Body of pancreas (tissue), 4 donors: ENCODE measurements around the gene CSN1S1. TPM values are rescaled to one million over a fixed set of nuclear protein-coding genes. Genes with fewer than 3 reads are reported as not detected.
A peak's percentile ranks its signal among the peaks of the same experiment; 100 is the strongest.

Source experiments
- ATAC-seq: fragments of 150-250 bp; one replicate; pipeline ENCODE4 v1.9.1; 2016
- DNase-seq, 4 donors: peaks; one replicate each; pipeline ENCODE4 v3.0.0-alpha.2; 2019
- H3K27ac ChIP-seq, 4 donors: fragments of 200-600 bp; sonication (generic); 1 replicate in 3 of 4; 2 replicates in 1 of 4; pipeline versions ENCODE4 v1.5.1 to v1.6.1; 2016 to 2019; ENCODE audit warnings: mild to moderate bottlenecking in 1 of 4, mixed read lengths in 1 of 4, moderate library complexity in 1 of 4
- H3K27me3 ChIP-seq, 2 donors: fragments of 200-600 bp; sonication (generic); one replicate each; pipeline ENCODE4 v1.6.0; 2016; ENCODE audit warnings: mild to moderate bottlenecking in 1 of 2
- H3K36me3 ChIP-seq, 2 donors: fragments of 200-600 bp; sonication (generic); replicated peaks in 1 of 2; 2 replicates each; pipeline ENCODE4 v1.5.1; 2016; ENCODE audit warnings: low read depth in 2 of 2; ENCODE audit not compliant: insufficient read depth in 1 of 2
- H3K4me1 ChIP-seq: fragments of 200-600 bp; sonication (generic); one replicate; pipeline ENCODE4 v1.6.0; 2016
- H3K4me3 ChIP-seq, 2 donors: fragments of 200-600 bp; sonication (generic); 1 replicate in 1 of 2; 2 replicates in 1 of 2; pipeline ENCODE4 v1.5.1; 2016 to 2019
- H3K9me3 ChIP-seq, 3 donors: fragments of 200-600 bp; sonication (generic); 1 replicate in 2 of 3; 2 replicates in 1 of 3; pipeline ENCODE4 v1.5.1; 2016
- CTCF ChIP-seq, 7 experiments: fragments of 450-650 bp in 4 of 7; fragments of 200-600 bp in 3 of 7; sonication (generic) in 3 of 7; IDR thresholded peaks; one replicate each; pipeline ENCODE4 v1.5.1; 2016 to 2019; ENCODE audit warnings: antibody characterized with exemption in 7 of 7
- POLR2A ChIP-seq, 3 donors: fragments of 450-650 bp; IDR thresholded peaks; one replicate each; pipeline ENCODE4 v1.6.1; 2016; ENCODE audit warnings: antibody characterized with exemption in 3 of 3, mild to moderate bottlenecking in 2 of 3
- whole genome bisulfite sequencing, 2 donors: methylation state at CpG; one replicate each; pipeline ENCODE4 v1.1.5; 2017; 5-methylcytosine and 5-hydroxymethylcytosine counted together
- intact Hi-C: fragments of 100-400 bp; cut with DNase I; formaldehyde crosslinking; loops from one replicate; pipeline ENCODE4 v1.15.1; 2023
- total RNA-seq, 2 donors: library from RNA; depleted of rRNA; stranded (reverse); fragments of >200 nt; gene quantifications; one replicate each; pipeline ENCODE4 v1.1.0, GENCODE V29; 2016

The CSN1S1 gene
- total RNA-seq = 1 to 10 TPM in 1 of 2 donors, not detected in 1; 2.3 TPM

GRCh38 chr4:69930768-69931167 lies at the start of gene CSN1S1:
TSS of gene CSN1S1 (plus strand) at chr4:69931068. CDS start at chr4:69932556, 1,488 bp downstream.
- Histone ChIP-seq H3K36me3 (no peaks in the 10 kb centered on the region), H3K27ac (no peak within 1 kb of the TSS), H3K4me1 (no peaks in the 10 kb centered on the region), H3K9me3 (no peaks in the 10 kb centered on the region), H3K27me3 (no peaks in the 10 kb centered on the region), H3K4me3 (no peak within 1 kb of the TSS)
- intact Hi-C loops = no loop called here
- no peak for DNase-seq
- no peak for ATAC-seq
- 80 to 84% methylated on average over 3 of the region's 3 CpGs for WGBS, 2 donors
- TF ChIP-seq CTCF (IDR thresholded peaks at IDR 0.05) = no peak
- no peak for TF ChIP-seq POLR2A (IDR thresholded peaks at IDR 0.05)

- DNase-seq = peak; percentile 29 to 61 (median 52)
Measured at GRCh38 chr4:69881173-69881773, 49.6 kb upstream of the CSN1S1 start.

GRCh38 chr4:69882150-69882549 lies 48.7 kb upstream of the CSN1S1 start:
- no peak for ATAC-seq
- Histone ChIP-seq H3K9me3 (no peaks in the 10 kb centered on the region), H3K4me1 (no peaks in the 10 kb centered on the region), H3K36me3 (no peaks in the 10 kb centered on the region), H3K4me3 (no peak overlapping the region), H3K27me3 (no peaks in the 10 kb centered on the region), H3K27ac (no peak overlapping the region)
- intact Hi-C loops = loop anchor here (5.0 kb wide), 2 partner anchors 185 to 200 kb away; no protein-coding TSS in a partner anchor
- DNase-seq = no peak
- TF ChIP-seq CTCF (IDR thresholded peaks at IDR 0.05) = no peak
- TF ChIP-seq POLR2A (IDR thresholded peaks at IDR 0.05) = no peak

More at GRCh38 chr4:69881173-69881773, 49.6 kb upstream of the CSN1S1 start:
- ATAC-seq = peak; percentile 92
- Histone ChIP-seq H3K4me3 (no peak overlapping the region), H3K9me3 (no peaks in the 10 kb centered on the region), H3K27me3 (no peaks in the 10 kb centered on the region), H3K36me3 (no peaks in the 10 kb centered on the region), H3K4me1 (peaks cover under 1% of the 10 kb centered on the region), H3K27ac (no peak overlapping the region)
- peak; percentile 62 to 96 (median 90) for TF ChIP-seq CTCF (IDR thresholded peaks at IDR 0.05)
- no peak for TF ChIP-seq POLR2A (IDR thresholded peaks at IDR 0.05)
- intact Hi-C loops = loop anchor here (5.0 kb wide), 2 partner anchors 184 to 199 kb away; no protein-coding TSS in a partner anchor

- H3K27me3 ChIP-seq = no peaks in the 10 kb centered on the region
- DNase-seq (no peak), ATAC-seq (no peak)
- H3K9me3 ChIP-seq = no peaks in the 10 kb centered on the region
- intact Hi-C loops = no loop called here
- H3K27ac ChIP-seq = no peak overlapping the region
- TF ChIP-seq CTCF (IDR thresholded peaks at IDR 0.05) = no peak
- no peak for TF ChIP-seq POLR2A (IDR thresholded peaks at IDR 0.05)
- H3K4me3 ChIP-seq = no peak overlapping the region
- no peaks in the 10 kb centered on the region for H3K36me3 ChIP-seq
- H3K4me1 ChIP-seq = no peaks in the 10 kb centered on the region
Measured at GRCh38 chr4:69888336-69888735, 42.5 kb upstream of the CSN1S1 start.

GRCh38 chr4:69894186-69894585 lies 36.7 kb upstream of the CSN1S1 start:
- DNase-seq = no peak
- Histone ChIP-seq H3K36me3 (no peaks in the 10 kb centered on the region), H3K27me3 (peaks cover 0 to 3% of the 10 kb centered on the region in 2 donors), H3K4me1 (no peaks in the 10 kb centered on the region), H3K4me3 (no peak overlapping the region), H3K27ac (no peak overlapping the region), H3K9me3 (no peaks in the 10 kb centered on the region)
- intact Hi-C loops = no loop called here
- TF ChIP-seq CTCF (IDR thresholded peaks at IDR 0.05) (no peak), POLR2A (IDR thresholded peaks at IDR 0.05) (no peak)
- 38% methylated on average over 5 of the region's 5 CpGs for WGBS, 2 donors
- no peak for ATAC-seq
